Measurements from ENCODE around the gene ETV6.

Gene ETV6

DNA sequence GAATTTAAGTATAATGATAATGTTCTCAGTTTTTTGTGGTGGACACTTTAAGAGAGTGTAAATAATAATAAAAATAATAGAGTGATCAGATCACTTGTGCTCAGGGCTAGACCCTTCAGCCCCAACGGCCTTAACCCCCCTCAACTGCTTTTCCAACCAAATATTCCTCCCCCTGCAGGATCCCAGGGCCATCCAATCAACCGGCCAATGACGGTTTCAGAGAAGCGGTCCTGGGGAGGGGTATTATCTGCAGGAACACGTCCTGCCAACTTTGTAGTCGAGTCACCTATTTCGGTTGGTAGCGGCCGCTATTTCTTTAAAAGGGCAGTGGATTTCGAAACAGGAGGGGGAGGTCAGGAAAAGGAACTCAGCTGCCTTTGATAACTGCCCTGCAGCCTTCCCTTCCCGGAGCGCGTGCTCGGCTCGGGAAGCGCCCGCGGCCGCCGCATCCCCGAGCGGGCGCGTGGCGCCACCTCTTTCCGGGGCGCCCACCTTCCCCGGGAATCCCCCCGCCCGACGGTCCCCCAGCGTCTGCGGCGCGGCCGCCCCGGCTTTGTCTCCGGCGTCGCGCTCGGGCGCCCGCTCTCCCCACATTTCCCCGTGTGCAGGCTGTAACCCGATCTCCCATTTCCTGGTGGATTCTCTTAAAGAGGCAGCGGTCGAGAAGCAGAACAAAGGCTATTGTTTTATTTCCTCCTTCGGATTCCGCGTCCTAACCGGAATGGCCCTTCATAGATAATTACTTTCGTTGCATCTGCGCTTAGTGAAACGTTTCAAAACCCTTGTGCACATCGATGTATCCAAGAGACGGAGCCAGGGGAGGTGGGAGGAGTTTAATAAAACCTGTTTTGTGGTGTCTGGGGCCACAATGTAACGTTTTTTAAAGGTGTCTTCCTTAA, 711 bp upstream of the ETV6 start:
- DNase-seq, result peak; percentile 71

GRCh38 chr12:11650286-11651281, 1.1 kb downstream of the ETV6 start:
- peak; percentile 16 for DNase-seq

- no peak for DNase-seq
These were observed 1.9 kb downstream of the ETV6 start for GRCh38 chr12:11651381-11651780.

DNA sequence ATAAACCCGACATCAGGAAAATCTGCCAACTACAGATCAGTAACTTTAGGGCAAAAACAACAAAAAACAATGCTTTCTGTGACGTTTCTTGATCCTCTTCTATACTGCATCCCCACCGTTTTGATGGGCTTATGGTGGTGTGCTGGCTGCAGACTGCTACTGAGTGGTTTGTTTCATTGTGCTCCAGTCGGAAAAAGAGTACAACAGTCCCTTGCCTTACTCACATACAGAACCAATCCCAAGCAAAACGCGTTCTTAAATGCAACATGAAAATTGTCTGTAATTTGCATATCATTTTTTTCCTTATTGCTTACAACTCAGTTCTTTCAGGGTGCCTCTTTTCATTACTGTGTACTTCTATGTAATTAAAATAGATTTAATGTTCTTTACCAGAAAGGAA, 2.3 kb downstream of the ETV6 start:
- no peak for DNase-seq

GRCh38 chr12:11652351-11653040, 3.0 kb downstream of the ETV6 start:
- peak; percentile 23 for DNase-seq

DNA sequence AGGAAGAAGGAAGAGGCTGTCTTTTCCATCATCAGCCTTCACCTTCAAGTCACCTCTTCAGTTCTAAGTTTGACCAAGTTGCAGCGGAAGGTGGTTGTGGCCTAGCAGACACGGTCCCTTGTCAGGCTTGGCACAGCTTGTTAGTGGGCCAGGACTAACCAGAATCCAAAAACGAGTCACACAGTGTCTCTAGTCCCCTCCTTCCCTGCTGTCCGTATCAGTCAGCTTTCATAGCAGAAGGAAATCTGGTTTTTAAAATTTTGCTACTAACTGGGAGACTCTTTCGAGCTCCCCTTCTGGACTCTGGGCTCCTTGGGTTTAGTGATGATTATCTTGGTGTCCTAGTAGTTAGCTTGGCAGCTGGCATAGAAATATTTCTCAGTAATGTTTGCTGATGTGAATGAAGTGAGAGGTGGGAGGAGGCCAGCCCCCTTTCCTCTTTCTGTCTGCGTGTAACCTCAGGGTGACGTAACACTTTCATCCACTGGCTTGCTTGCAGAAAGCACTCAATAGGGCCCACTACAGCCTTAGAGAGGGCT, 3.8 kb downstream of the ETV6 start:
- peak; percentile 69 for DNase-seq

DNA sequence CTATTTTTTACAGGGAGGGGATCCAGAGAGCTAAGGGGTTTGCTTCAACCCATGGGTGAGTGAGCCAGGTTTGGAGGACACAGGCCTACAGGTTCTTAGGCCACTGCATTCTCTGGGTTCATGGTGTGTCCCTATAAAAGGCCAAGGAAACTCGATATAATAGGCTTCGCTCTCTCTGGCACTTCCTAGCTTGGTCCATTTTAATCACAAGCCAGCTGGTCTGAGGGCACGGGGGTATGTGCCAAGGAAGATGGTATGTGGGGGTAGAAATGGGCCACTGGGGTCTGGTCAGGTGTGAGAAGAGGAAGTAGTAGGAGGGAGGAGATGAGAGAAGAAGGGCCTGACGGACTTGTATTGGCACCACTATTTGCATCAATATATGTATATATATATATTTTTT, 4.9 kb downstream of the ETV6 start:
- no peak for DNase-seq

GRCh38 chr12:11654802-11655201, 5.3 kb downstream of the ETV6 start:
- no peak for DNase-seq

DNA sequence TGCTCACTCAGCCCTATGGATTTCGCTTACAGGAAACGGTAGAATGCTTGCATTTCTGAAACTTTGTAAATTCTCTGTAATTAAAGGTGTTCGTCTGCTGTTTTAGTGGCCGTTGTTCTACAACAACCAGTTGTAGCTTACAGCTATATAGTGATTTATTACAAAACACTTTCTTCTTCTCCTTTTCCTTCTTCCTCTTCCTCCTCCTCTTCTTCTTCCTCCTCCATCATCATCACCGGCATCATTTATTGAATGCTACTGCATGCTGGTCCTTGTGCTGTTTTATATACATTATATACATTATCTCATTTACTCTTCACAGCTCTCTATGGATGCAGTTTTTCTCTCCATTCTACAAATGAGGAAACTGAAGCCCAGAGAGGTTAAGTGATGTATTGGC, 6.4 kb downstream of the ETV6 start:
- DNase-seq, result no peak

DNA sequence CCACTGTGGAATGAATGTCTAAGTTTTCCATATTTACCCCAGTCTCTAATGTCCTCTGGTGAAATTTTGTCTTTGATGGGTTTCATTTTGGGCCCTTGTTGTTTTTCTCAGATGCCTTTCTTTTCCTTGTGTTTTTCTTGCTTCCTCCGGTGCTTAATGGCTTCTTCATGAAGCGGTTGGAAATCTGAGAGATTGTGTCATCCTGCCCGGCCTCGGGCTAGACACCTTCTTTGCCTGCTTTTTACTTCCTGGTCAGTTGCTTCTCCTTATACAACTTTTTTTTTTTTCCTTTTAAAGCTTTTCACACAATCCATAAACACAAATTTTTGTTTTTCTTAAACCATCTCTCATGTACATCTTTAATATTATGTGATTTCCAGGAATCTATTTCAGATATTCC, 7.1 kb downstream of the ETV6 start:
- DNase-seq, result no peak

DNA sequence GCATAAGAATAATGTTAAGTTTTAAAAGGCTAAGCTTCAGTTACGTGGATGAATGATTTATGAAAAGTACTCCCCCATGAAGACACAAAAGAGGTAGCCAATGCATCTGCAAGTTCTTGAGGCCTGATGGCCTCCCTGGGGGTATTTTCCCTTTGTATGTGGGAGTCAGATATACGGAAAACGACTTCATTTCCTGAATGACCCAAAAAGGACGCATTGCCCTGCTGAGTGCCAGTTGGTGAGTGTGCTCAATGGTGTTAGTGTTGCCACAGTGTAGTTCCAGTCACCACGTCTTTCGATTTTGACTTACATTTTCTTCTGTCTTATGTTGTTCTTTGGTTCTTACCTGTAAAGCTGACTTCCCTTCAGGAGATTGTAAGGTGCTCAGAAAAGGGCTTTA, 8.0 kb downstream of the ETV6 start:
- no peak for DNase-seq

GRCh38 chr12:11658791-11659190, 9.3 kb downstream of the ETV6 start:
- DNase-seq, result no peak

DNA sequence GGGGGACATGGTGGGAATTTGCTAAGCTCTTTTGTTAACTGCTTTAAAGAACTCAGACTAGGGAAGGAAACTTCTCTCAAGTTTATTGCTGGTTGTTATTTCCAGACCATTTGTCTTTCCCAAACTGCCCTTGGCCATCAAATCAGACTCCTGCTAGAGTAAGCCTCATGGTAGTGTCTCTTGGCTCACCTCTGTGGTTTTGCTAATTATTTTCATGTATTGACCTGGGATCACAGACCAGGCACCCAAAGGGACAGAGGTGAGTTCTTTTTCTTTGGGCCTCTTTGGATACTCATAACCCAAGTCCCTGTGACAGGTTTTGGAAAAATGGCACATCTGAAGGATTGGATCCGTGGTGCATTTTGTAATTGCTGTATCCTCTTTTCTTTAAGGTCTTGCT, 11.2 kb downstream of the ETV6 start:
- no peak for DNase-seq

- DNase-seq, result no peak
These were observed 12.1 kb downstream of the ETV6 start for GRCh38 chr12:11661491-11662089.

GRCh38 chr12:11662369-11662768, 12.9 kb downstream of the ETV6 start:
- no peak for DNase-seq

DNA sequence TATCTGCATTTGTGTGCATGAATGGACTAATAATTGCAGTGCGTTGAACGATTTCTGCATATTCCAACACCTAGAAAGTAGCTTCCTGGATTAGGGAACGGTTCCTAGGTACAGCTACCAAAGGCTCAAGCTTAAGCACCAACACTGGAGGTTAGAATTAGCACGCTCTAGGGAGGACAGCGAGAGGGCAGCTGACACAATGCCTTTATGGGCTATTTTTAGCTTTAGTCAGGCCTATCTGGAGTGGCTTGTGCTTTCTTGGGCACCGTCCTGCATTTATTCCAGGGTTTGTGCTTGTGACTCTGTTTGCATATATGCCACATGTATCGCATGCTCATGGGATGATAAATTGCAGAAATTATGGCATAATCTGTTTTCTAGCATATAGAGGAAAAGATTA, 13.7 kb downstream of the ETV6 start:
- DNase-seq, result no peak

DNA sequence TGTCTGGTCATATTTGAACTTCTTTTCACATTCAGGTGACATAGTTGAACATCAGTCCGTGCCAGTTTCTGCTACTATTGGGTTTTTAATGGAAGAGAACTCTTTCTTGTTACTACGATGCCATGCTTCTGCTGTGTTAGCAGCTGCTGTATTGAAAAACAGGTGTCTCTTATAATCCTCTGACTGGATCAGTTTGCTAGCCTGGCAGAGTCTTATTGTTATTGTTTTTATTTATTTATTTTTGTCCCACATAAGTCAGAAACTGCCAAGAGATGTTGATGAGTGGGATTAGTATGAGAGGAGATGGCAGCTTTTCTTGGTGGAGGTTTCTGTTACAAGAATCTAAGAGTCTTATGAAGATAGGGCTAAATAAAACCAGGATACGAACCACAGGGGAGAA, 14.6 kb downstream of the ETV6 start:
- no peak for DNase-seq

- no peak for DNase-seq
These were observed 16.9 kb downstream of the ETV6 start for GRCh38 chr12:11666131-11667050.

DNA sequence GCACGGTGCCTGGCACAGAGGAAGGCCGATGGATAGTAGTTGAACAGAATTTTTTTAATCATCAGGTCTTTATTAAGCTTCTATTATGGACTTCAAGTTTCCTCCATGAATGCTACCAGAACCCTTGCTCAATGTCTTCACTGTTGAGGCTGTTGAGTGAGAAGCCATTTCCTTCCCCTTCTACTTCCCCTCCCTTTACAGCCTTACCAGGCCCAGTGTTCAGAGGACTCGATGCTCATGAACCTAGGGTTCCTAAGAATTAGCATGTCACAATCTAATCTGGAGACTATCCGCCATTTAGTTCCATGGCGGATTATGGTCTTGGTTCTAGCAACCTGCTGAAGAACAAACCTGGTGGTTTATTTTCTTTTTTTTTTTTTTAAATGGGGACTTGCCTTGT, 17.7 kb downstream of the ETV6 start:
- no peak for DNase-seq

DNA sequence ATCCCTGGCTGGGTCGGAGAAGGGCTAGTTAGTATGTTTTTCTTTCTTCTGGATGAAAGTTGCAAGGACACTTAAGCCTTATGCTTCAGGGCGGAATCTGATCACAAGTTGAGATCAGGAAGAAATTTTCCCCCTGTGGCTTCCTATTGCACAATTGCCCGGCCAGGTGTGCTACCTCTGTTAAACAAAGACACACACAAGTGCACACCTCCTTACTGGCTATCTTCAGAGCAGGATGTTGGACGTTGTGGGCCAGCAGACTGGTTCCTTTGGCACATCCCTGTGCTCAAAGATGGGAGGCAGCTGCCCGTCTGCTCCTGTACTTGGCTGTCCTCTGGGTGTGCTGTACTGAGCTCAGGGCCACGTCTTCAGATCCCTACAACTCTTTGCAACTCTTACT, 19.1 kb downstream of the ETV6 start:
- no peak for DNase-seq

- DNase-seq, result no peak
These were observed 19.9 kb downstream of the ETV6 start for GRCh38 chr12:11669348-11669747.

Measured in activated CD4-positive, alpha-beta T cell treated with anti-CD3 and anti-CD28 coated beads for 48 hours (primary cell).